ENCODE results near the gene ATP5MK. TPM values are rescaled to one million over a fixed set of nuclear protein-coding genes. Genes with fewer than 3 reads are reported as not detected.
A peak's percentile ranks its signal among the peaks of the same experiment; 100 is the strongest.
"Not testable (repeated sequence)": the region's sequence is repeated elsewhere in the genome, so short reads cannot be mapped to it uniquely, and the experiment has no call there.

The ATP5MK gene
- total and polyA plus RNA-seq, 3 donors from 2014 or later, result 175 to 280 (median 193) TPM

DNA sequence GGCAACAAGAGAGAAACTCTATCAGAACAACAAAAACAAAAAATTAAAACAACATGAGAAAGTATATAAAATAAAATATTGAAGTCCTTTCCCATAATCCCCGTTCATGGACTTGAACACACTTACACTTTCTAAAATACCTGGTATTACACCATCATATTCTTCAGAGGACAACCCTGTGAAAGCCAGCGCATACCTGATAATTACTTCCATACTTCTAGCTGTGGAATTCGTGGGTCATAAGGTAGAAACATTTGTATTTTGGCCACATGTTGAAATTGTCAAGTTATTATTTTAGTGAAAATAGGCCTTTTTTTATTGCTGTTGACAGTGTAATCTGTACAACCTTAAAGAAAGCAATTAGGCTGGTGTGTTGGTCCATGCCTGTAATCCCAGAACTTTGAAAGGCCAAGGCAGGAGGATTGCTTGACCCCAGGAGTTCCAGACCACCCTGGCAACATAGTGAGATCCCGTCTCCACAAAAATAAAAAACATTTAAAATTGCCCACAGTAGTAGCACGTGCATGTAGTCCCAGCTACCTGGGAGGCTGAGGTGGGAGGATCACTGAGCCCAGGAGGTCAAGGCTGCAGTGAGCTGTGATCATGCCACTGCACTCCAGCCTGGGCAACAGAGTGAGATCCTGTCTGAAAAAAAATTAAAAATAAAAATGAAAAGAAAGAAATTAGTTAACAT lies 40.2 kb downstream of the ATP5MK start:
- TF ChIP-seq, protein P1, sequence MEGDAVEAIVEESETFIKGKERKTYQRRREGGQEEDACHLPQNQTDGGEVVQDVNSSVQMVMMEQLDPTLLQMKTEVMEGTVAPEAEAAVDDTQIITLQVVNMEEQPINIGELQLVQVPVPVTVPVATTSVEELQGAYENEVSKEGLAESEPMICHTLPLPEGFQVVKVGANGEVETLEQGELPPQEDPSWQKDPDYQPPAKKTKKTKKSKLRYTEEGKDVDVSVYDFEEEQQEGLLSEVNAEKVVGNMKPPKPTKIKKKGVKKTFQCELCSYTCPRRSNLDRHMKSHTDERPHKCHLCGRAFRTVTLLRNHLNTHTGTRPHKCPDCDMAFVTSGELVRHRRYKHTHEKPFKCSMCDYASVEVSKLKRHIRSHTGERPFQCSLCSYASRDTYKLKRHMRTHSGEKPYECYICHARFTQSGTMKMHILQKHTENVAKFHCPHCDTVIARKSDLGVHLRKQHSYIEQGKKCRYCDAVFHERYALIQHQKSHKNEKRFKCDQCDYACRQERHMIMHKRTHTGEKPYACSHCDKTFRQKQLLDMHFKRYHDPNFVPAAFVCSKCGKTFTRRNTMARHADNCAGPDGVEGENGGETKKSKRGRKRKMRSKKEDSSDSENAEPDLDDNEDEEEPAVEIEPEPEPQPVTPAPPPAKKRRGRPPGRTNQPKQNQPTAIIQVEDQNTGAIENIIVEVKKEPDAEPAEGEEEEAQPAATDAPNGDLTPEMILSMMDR (IDR thresholded peaks at IDR 0.05), result no peak
- TF ChIP-seq POLR2A (IDR thresholded peaks at IDR 0.05), result no peak
- WGBS, 2 donors, result 79 to 83% methylated on average over 5 of the region's 5 CpGs
- H3K9me3 ChIP-seq, result no peaks in the 10 kb centered on the region
- no peaks in the 10 kb centered on the region for H3K4me1 ChIP-seq
- H3K27ac ChIP-seq, result no peak overlapping the region
- no peak for DNase-seq
- no peak overlapping the region for H3K4me3 ChIP-seq
- H3K27me3 ChIP-seq, result no peaks in the 10 kb centered on the region
- H3K36me3 ChIP-seq (ENCODE audit: low read depth, missing control alignments), result no peaks in the 10 kb centered on the region
- intact Hi-C loops (cut with DNase I; ENCODE audit: low total_unique reads), result no loop called here

- H3K27me3 ChIP-seq; H3K4me1 ChIP-seq; DNase-seq; H3K27ac ChIP-seq; H3K36me3 ChIP-seq (ENCODE audit: low read depth, missing control alignments); H3K9me3 ChIP-seq; intact Hi-C loops (cut with DNase I; ENCODE audit: low total_unique reads); H3K4me3 ChIP-seq: not testable (repeated sequence)
- 94 to 95% methylated on average over 4 of the region's 4 CpGs for WGBS, 2 donors
Measured at GRCh38 chr10:103354567-103354966, 41.7 kb downstream of the ATP5MK start.

- no peak for TF ChIP-seq POLR2A (IDR thresholded peaks at IDR 0.05)
- TF ChIP-seq, protein P1 (IDR thresholded peaks at IDR 0.05), result no peak
- H3K4me3 ChIP-seq, result no peak overlapping the region
- no peaks in the 10 kb centered on the region for H3K27me3 ChIP-seq
- H3K9me3 ChIP-seq, result no peaks in the 10 kb centered on the region
- WGBS, 2 donors, result 35 to 45% methylated on average over 2 of the region's 2 CpGs
- H3K4me1 ChIP-seq, result no peaks in the 10 kb centered on the region
- H3K36me3 ChIP-seq (ENCODE audit: low read depth, missing control alignments), result no peaks in the 10 kb centered on the region
- no peak overlapping the region for H3K27ac ChIP-seq
- no peak for DNase-seq
- intact Hi-C loops (cut with DNase I; ENCODE audit: low total_unique reads), result no loop called here
Measured at GRCh38 chr10:103353281-103353680, 43.0 kb downstream of the ATP5MK start.

- H3K27ac ChIP-seq, result peak within 1 kb of the TSS; percentile 88 to 91
- H3K36me3 ChIP-seq (ENCODE audit: low read depth, missing control alignments), result no peaks in the 10 kb centered on the region
- H3K9me3 ChIP-seq, result no peaks in the 10 kb centered on the region
- TF ChIP-seq POLR2A (IDR thresholded peaks at IDR 0.05), result no peak
- TF ChIP-seq, protein P1 (IDR thresholded peaks at IDR 0.05), result no peak
- DNase-seq, result peak; percentile 87
- 0 to 1% methylated on average over 30 to 79 of the region's 82 CpGs for whole genome bisulfite sequencing, 2 donors
- peak within 1 kb of the TSS; percentile 82 to 88 for H3K4me3 ChIP-seq
- no peaks in the 10 kb centered on the region for H3K27me3 ChIP-seq
- intact Hi-C loops (cut with DNase I; ENCODE audit: low total_unique reads), result no loop called here
- no peaks in the 10 kb centered on the region for H3K4me1 ChIP-seq
Measured at GRCh38 chr10:103350517-103351260, 45.6 kb downstream of the ATP5MK start, which contains the start of gene PCGF6. Gene PCGF6 (minus strand): TSS chr10:103351140. CDS start chr10:103351066, 74 bp downstream.

GRCh38 chr10:103350175-103350516 lies 46.1 kb downstream of the ATP5MK start:
- Histone ChIP-seq H3K4me1 (no peaks in the 10 kb centered on the region), H3K27me3 (no peaks in the 10 kb centered on the region), H3K27ac (peak overlapping the region; percentile 88 to 91), H3K4me3 (peak overlapping the region; percentile 82 to 88), H3K36me3 (ENCODE audit: low read depth, missing control alignments) (no peaks in the 10 kb centered on the region), H3K9me3 (no peaks in the 10 kb centered on the region)
- 33 to 38% methylated on average over 16 of the region's 16 CpGs for WGBS, 2 donors
- intact Hi-C loops (cut with DNase I; ENCODE audit: low total_unique reads), result no loop called here
- no peak for DNase-seq
- TF ChIP-seq POLR2A (IDR thresholded peaks at IDR 0.05), result no peak
- TF ChIP-seq, protein P1 (IDR thresholded peaks at IDR 0.05), result no peak

MicroRNAs encoded within 50 kb of the gene (microRNA counts, 767-probe panel; counts per million panel counts)
- microRNA hsa-miR-1307-3p, result 0 to 152 counts per million in 2 donors

Small RNA genes lying within 50 kb of the gene (microRNA-seq; reads per million reads assigned to microRNA genes)
- 1,042 to 1,516 reads per million in 2 donors for gene MIR1307 (ENCODE audit: borderline number of aligned reads in 2 of 2, borderline replicate concordance in 1 of 2)

Other genes with a start within 250 kb of the ATP5MK start
- 100 to 1,000 TPM; 105 to 114 TPM for gene NT5C2, start 203.2 kb downstream of the ATP5MK start, total RNA-seq
- 125 TPM for gene NT5C2, start 203.2 kb downstream of the ATP5MK start, polyA plus RNA-seq (ENCODE audit: insufficient read depth, low read depth, low replicate concordance)
- not detected for gene RPEL1, start 150.6 kb downstream of the ATP5MK start, total RNA-seq
- gene RPEL1, start 150.6 kb downstream of the ATP5MK start, polyA plus RNA-seq (ENCODE audit: insufficient read depth, low read depth, low replicate concordance), result not detected
- 1 to 10 TPM; 4.3 to 5.2 TPM for gene INA, start 119.3 kb downstream of the ATP5MK start, total RNA-seq
- 7.7 TPM for gene INA, start 119.3 kb downstream of the ATP5MK start, polyA plus RNA-seq (ENCODE audit: insufficient read depth, low read depth, low replicate concordance)
- gene PCGF6, start 45.3 kb downstream of the ATP5MK start, total RNA-seq, result 10 to 100 TPM; 15.7 to 23.2 TPM
- 15.9 TPM for gene PCGF6, start 45.3 kb downstream of the ATP5MK start, polyA plus RNA-seq (ENCODE audit: insufficient read depth, low read depth, low replicate concordance)
- 10 to 100 TPM; 26.3 to 29.1 TPM for gene TAF5, start 28.5 kb downstream of the ATP5MK start, total RNA-seq
- 19.7 TPM for gene TAF5, start 28.5 kb downstream of the ATP5MK start, polyA plus RNA-seq (ENCODE audit: insufficient read depth, low read depth, low replicate concordance)
- gene PDCD11, start 151 bp upstream of the ATP5MK start, total RNA-seq, result 10 to 100 TPM; 50.7 to 54.9 TPM
- 47.3 TPM for gene PDCD11, start 151 bp upstream of the ATP5MK start, polyA plus RNA-seq (ENCODE audit: insufficient read depth, low read depth, low replicate concordance)
- gene CALHM2, start 55.9 kb upstream of the ATP5MK start, total RNA-seq, result 10 to 100 TPM; 53.1 to 78.6 TPM
- gene CALHM2, start 55.9 kb upstream of the ATP5MK start, polyA plus RNA-seq (ENCODE audit: insufficient read depth, low read depth, low replicate concordance), result 43.5 TPM
- gene CALHM1, start 62.4 kb upstream of the ATP5MK start, total RNA-seq, result under 1 TPM; 0.24 to 0.50 TPM
- gene CALHM1, start 62.4 kb upstream of the ATP5MK start, polyA plus RNA-seq (ENCODE audit: insufficient read depth, low read depth, low replicate concordance), result not detected
- gene CALHM3, start 82.8 kb upstream of the ATP5MK start, total RNA-seq, result under 1 TPM; 0.39 to 0.93 TPM
- gene CALHM3, start 82.8 kb upstream of the ATP5MK start, polyA plus RNA-seq (ENCODE audit: insufficient read depth, low read depth, low replicate concordance), result 0.88 TPM
- gene NEURL1, start 97.2 kb upstream of the ATP5MK start, total RNA-seq, result 10 to 100 TPM; 17.8 to 21.9 TPM
- 19.8 TPM for gene NEURL1, start 97.2 kb upstream of the ATP5MK start, polyA plus RNA-seq (ENCODE audit: insufficient read depth, low read depth, low replicate concordance)